AG10803 (cell line): ENCODE results near the gene CSH2.

ENCODE experiments used
- DNase-seq: peaks from one replicate; pipeline ENCODE4 v3.0.0; 2010; ENCODE audit warnings: low read depth
- H3K4me3 ChIP-seq: 2 replicates; pipeline ENCODE4 v1.5.1; 2011; ENCODE audit warnings: mild to moderate bottlenecking, low read length, control low read depth
- CTCF ChIP-seq: conservative IDR thresholded peaks from 2 replicates; pipeline ENCODE4 v1.5.1; 2011; ENCODE audit warnings: mild to moderate bottlenecking, low read length, control low read depth, inconsistent platforms

CSH2 gene

DNA sequence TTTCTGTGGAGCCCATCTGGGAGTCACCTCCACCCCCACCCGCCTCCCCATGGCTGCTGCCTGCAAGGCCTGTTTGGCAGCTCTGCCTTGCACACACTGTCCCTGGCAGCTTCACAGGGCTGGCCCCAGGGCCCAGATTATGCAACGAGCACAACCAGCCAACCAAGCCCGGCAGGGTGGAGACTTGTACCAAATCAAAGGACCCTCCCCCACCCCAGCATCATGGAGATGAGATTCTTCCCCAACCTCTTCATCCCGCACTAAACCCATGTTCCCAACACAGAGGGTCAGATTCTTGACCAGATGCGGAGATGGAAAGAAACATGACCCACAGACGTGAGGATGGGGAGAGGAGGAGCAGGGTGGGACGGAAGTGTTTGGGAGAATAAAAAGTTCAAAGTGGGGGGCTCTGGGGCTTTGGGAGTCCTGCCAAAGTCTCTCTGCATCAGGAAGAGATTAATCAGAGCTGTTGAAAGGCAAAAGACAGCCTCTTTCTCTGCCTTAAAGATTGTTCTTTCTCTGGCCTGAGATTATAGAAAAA, 34.8 kb downstream of the CSH2 start:
- peak overlapping the region; percentile 12 for H3K4me3 ChIP-seq
- TF ChIP-seq CTCF, result no peak
- peak; percentile 93 for DNase-seq

- TF ChIP-seq CTCF, result no peak
- DNase-seq, result no peak
- no peak overlapping the region; the same call in 1 of the 2 replicates for H3K4me3 ChIP-seq
Measured at GRCh38 chr17:63837962-63838600, 35.4 kb downstream of the CSH2 start.

DNA sequence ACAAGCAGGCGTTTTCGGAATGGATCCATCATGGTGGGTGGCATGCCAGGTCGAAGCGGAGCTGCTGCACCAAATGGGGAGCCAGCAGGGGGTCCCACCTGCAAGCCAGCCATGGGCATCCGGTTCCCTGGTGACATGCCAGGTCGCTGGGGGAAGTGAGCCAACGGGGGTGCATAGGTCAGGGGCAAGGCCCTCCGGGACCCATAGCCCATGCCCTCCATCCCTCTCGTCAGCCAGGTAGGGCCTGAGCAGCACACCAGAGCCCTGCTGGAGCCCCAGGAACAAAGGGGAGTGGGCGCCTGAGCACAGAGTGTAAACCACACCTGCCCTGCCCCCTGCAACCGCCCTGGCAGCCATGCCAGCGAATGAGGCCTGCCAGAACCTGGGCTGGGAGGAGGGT, 36.0 kb downstream of the CSH2 start:
- no peak for DNase-seq
- no peak overlapping the region for H3K4me3 ChIP-seq
- no peak for TF ChIP-seq CTCF

GRCh38 chr17:63836811-63837210, 36.7 kb downstream of the CSH2 start:
- DNase-seq, result no peak
- no peak for TF ChIP-seq CTCF
- H3K4me3 ChIP-seq, result no peak overlapping the region

GRCh38 chr17:63835167-63835720, 38.2 kb downstream of the CSH2 start:
- DNase-seq, result no peak
- TF ChIP-seq CTCF, result no peak
- H3K4me3 ChIP-seq, result no peak overlapping the region

DNA sequence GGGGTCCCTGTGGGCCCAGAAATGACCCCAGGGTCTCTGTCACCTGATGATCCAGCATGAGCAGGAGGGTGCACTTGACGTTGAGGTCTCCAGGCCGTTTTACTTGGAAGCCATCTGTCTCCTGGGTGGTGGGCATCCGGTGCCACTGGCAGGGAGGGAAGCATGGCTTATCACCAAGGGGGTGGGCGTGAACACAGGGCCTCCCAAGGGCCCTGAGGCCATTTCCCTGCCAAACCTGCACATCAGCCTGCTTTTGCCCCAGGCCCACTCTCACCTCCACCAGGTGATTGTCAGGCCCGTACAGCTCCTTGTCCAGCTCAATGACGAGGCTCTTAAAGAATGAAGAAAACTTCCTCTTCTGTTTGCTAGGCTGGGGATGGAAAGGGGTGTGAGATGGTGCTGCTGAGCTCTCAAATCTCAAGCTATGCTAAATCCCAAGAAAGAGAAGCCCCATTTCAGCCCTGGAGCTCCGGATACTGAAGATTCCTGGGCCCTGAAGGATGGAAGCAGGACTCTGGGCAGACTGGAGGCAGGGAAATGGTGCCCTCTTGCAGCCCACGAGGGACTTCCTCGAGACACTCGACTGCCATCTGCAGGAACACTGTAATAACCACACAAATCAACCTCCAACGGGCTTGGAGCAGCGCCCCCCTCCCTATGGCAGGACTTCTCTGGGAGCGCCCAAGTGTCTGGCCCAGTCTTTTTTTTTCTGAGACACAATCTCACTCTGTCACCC, 38.9 kb downstream of the CSH2 start:
- TF ChIP-seq CTCF, result peak; percentile 67
- no peak overlapping the region for H3K4me3 ChIP-seq
- DNase-seq, result peak; percentile 81
